Stimulated activated naive CD4-positive, alpha-beta T cell treated with Interleukin-2 at 50 U/mL for 16 hours (primary cell): ENCODE measurements around the gene CD81.

Experiments used
- DNase-seq: peaks from one replicate; lab custom pipeline; 2025; lab: John Stamatoyannopoulos, UW

The CD81 gene

GRCh38 chr11:2391181-2391975 lies 14.3 kb downstream of the CD81 start:
- no peak for DNase-seq

- DNase-seq = no peak
Measured at GRCh38 chr11:2392241-2392959, 15.3 kb downstream of the CD81 start.

GRCh38 chr11:2393111-2393868 lies 16.2 kb downstream of the CD81 start:
- no peak for DNase-seq

GRCh38 chr11:2393941-2394817 lies 17.1 kb downstream of the CD81 start:
- no peak for DNase-seq

GRCh38 chr11:2394818-2395105 lies 17.7 kb downstream of the CD81 start:
- no peak for DNase-seq

GRCh38 chr11:2395211-2395730 lies 18.2 kb downstream of the CD81 start:
- DNase-seq = no peak

GRCh38 chr11:2395856-2396255 lies 18.7 kb downstream of the CD81 start:
- no peak for DNase-seq

- no peak for DNase-seq
Measured at GRCh38 chr11:2396471-2396870, 19.4 kb downstream of the CD81 start.

- DNase-seq = no peak
Measured at GRCh38 chr11:2397005-2397404, 19.9 kb downstream of the CD81 start.

- no peak for DNase-seq
Measured at GRCh38 chr11:2398664-2399355, 21.7 kb downstream of the CD81 start.

GRCh38 chr11:2399488-2400068 lies 22.5 kb downstream of the CD81 start:
- DNase-seq = no peak

GRCh38 chr11:2400069-2400761 lies 23.1 kb downstream of the CD81 start, which contains the start of gene TSSC4:
TSSC4 (plus strand) TSS chr11:2400750; CDS start chr11:2402634, 1,884 bp downstream.
- DNase-seq = peak; percentile 99

- DNase-seq = no peak
Measured at GRCh38 chr11:2400762-2401435, 23.8 kb downstream of the CD81 start.

GRCh38 chr11:2401436-2401984 lies 24.4 kb downstream of the CD81 start:
- no peak for DNase-seq

- DNase-seq = no peak
Measured at GRCh38 chr11:2402106-2402505, 25.0 kb downstream of the CD81 start.

GRCh38 chr11:2402890-2403645 lies 26.0 kb downstream of the CD81 start:
- DNase-seq = no peak

- no peak for DNase-seq
Measured at GRCh38 chr11:2404735-2405196, 27.7 kb downstream of the CD81 start.

GRCh38 chr11:2406451-2406850 lies 29.3 kb downstream of the CD81 start:
- no peak for DNase-seq
